ENCODE measurements around the gene CYP27C1.
"Not testable (repeated sequence)": the region's sequence is repeated elsewhere in the genome, so short reads cannot be mapped to it uniquely, and the experiment has no call there.

The CYP27C1 gene

GRCh38 chr2:127226132-127226519 is 6.0 kb upstream of the CYP27C1 start:
- TF ChIP-seq EZH2phosphoT487 (conservative IDR thresholded peaks at IDR 0.05; ENCODE audit: low read length), result no peak
- TF ChIP-seq CTCF (IDR thresholded peaks at IDR 0.05; ENCODE audit: insufficient read depth, low read length, poor library complexity, severe bottlenecking), result no peak
- Histone ChIP-seq H2AFZ (ENCODE audit: low read depth, low read length, severe bottlenecking) (no peak overlapping the region), H3K4me2 (ENCODE audit: low read depth, low read length, poor library complexity, severe bottlenecking) (no peak overlapping the region), H3K36me3 (ENCODE audit: low read length) (no peaks in the 10 kb centered on the region), H3K79me2 (ENCODE audit: insufficient read depth, low read length) (no peaks in the 10 kb centered on the region), H3K27ac (ENCODE audit: low read depth, low read length) (no peak overlapping the region), H3K27me3 (ENCODE audit: low read length) (no peaks in the 10 kb centered on the region), H3F3A (ENCODE audit: insufficient read depth) (no peaks in the 10 kb centered on the region), H3K9me3 (ENCODE audit: insufficient read depth, low read length) (no peaks in the 10 kb centered on the region), H3K4me3 (ENCODE audit: insufficient read depth, low read length, poor library complexity, severe bottlenecking) (no peak overlapping the region), H3K9ac (ENCODE audit: low read length) (no peak overlapping the region), H3K9me2 (replicated peaks; ENCODE audit: insufficient read depth, low read length) (no peaks in the 10 kb centered on the region), H4K20me1 (ENCODE audit: low read depth, low read length) (no peaks in the 10 kb centered on the region)

GRCh38 chr2:127225186-127225960 is 5.3 kb upstream of the CYP27C1 start:
- H2AFZ ChIP-seq (ENCODE audit: low read depth, low read length, severe bottlenecking), result no peak overlapping the region
- H3K27me3 ChIP-seq (ENCODE audit: low read length), result no peaks in the 10 kb centered on the region
- H3K9ac ChIP-seq (ENCODE audit: low read length), result no peak overlapping the region
- no peak overlapping the region for H3K4me3 ChIP-seq (ENCODE audit: insufficient read depth, low read length, poor library complexity, severe bottlenecking)
- no peaks in the 10 kb centered on the region for H3K79me2 ChIP-seq (ENCODE audit: insufficient read depth, low read length)
- no peak overlapping the region for H3K27ac ChIP-seq (ENCODE audit: low read depth, low read length)
- no peaks in the 10 kb centered on the region for H3K9me3 ChIP-seq (ENCODE audit: insufficient read depth, low read length)
- TF ChIP-seq EZH2phosphoT487 (conservative IDR thresholded peaks at IDR 0.05; ENCODE audit: low read length) (no peak), CTCF (IDR thresholded peaks at IDR 0.05; ENCODE audit: insufficient read depth, low read length, poor library complexity, severe bottlenecking) (no peak)
- H3K9me2 ChIP-seq (replicated peaks; ENCODE audit: insufficient read depth, low read length), result no peaks in the 10 kb centered on the region
- no peaks in the 10 kb centered on the region for H4K20me1 ChIP-seq (ENCODE audit: low read depth, low read length)
- no peak overlapping the region for H3K4me2 ChIP-seq (ENCODE audit: low read depth, low read length, poor library complexity, severe bottlenecking)
- no peaks in the 10 kb centered on the region for H3K36me3 ChIP-seq (ENCODE audit: low read length)
- no peaks in the 10 kb centered on the region for H3F3A ChIP-seq (ENCODE audit: insufficient read depth)

- not testable (repeated sequence) for H3K4me2 ChIP-seq (ENCODE audit: low read depth, low read length, poor library complexity, severe bottlenecking); H4K20me1 ChIP-seq (ENCODE audit: low read depth, low read length); H2AFZ ChIP-seq (ENCODE audit: low read depth, low read length, severe bottlenecking); H3K4me3 ChIP-seq (ENCODE audit: insufficient read depth, low read length, poor library complexity, severe bottlenecking); H3K9ac ChIP-seq (ENCODE audit: low read length); H3K27ac ChIP-seq (ENCODE audit: low read depth, low read length); H3K9me2 ChIP-seq (replicated peaks; ENCODE audit: insufficient read depth, low read length); H3F3A ChIP-seq (ENCODE audit: insufficient read depth); H3K27me3 ChIP-seq (ENCODE audit: low read length); H3K36me3 ChIP-seq (ENCODE audit: low read length); H3K79me2 ChIP-seq (ENCODE audit: insufficient read depth, low read length); H3K9me3 ChIP-seq (ENCODE audit: insufficient read depth, low read length)
Observed at GRCh38 chr2:127224135-127224534, 4.0 kb upstream of the CYP27C1 start.

GRCh38 chr2:127220768-127221527 is 849 bp upstream of the CYP27C1 start:
- no peak for TF ChIP-seq EZH2phosphoT487 (conservative IDR thresholded peaks at IDR 0.05; ENCODE audit: low read length)
- no peak for TF ChIP-seq CTCF (IDR thresholded peaks at IDR 0.05; ENCODE audit: insufficient read depth, low read length, poor library complexity, severe bottlenecking)
- Histone ChIP-seq H3K9ac (ENCODE audit: low read length) (no peak overlapping the region), H3K9me2 (replicated peaks; ENCODE audit: insufficient read depth, low read length) (no peaks in the 10 kb centered on the region), H3K4me3 (ENCODE audit: insufficient read depth, low read length, poor library complexity, severe bottlenecking) (no peak overlapping the region), H3F3A (ENCODE audit: insufficient read depth) (no peaks in the 10 kb centered on the region), H3K4me2 (ENCODE audit: low read depth, low read length, poor library complexity, severe bottlenecking) (no peak overlapping the region), H3K9me3 (ENCODE audit: insufficient read depth, low read length) (no peaks in the 10 kb centered on the region), H3K27me3 (ENCODE audit: low read length) (no peaks in the 10 kb centered on the region), H3K36me3 (ENCODE audit: low read length) (no peaks in the 10 kb centered on the region), H3K27ac (ENCODE audit: low read depth, low read length) (no peak overlapping the region), H2AFZ (ENCODE audit: low read depth, low read length, severe bottlenecking) (no peak overlapping the region), H3K79me2 (ENCODE audit: insufficient read depth, low read length) (no peaks in the 10 kb centered on the region), H4K20me1 (ENCODE audit: low read depth, low read length) (no peaks in the 10 kb centered on the region)
